Upper lobe of left lung (tissue), 6 donors: Measurements from ENCODE around the gene SYN1. TPM values are rescaled to one million over a fixed set of nuclear protein-coding genes. Genes with fewer than 3 reads are reported as not detected.

ENCODE experiments used
- ATAC-seq, 2 donors: fragments of 200-7000 bp; cut with Tn5 transposase; one replicate each; pipeline ENCODE4 v1.9.1; 2022; ENCODE audit warnings: mild to moderate bottlenecking in 2 of 2, moderate library complexity in 2 of 2; ENCODE audit not compliant: low FRiP score in 2 of 2
- DNase-seq, 2 donors: peaks; one replicate each; pipeline ENCODE4 v3.0.0-alpha.2; 2019 to 2020
- H3K27ac ChIP-seq, 4 donors: fragments of 200-600 bp; sonication (generic); one replicate each; pipeline ENCODE4 v1.5.1; 2016 to 2019
- H3K27me3 ChIP-seq, 4 donors: fragments of 200-600 bp; sonication (generic); one replicate each; pipeline ENCODE4 v1.5.1; 2017 to 2019
- H3K36me3 ChIP-seq, 4 donors: fragments of 200-600 bp; sonication (generic); one replicate each; pipeline ENCODE4 v1.5.1; 2016 to 2019
- H3K4me1 ChIP-seq, 4 donors: fragments of 200-600 bp; sonication (generic); one replicate each; pipeline ENCODE4 v1.5.1; 2018 to 2019
- H3K4me3 ChIP-seq, 4 donors: fragments of 200-600 bp; sonication (generic); one replicate each; pipeline ENCODE4 v1.5.1; 2017 to 2019; ENCODE audit warnings: mild to moderate bottlenecking in 2 of 4, moderate library complexity in 1 of 4
- H3K9me3 ChIP-seq, 4 donors: fragments of 200-600 bp; sonication (generic); one replicate each; pipeline ENCODE4 v1.5.1; 2018 to 2019
- CTCF ChIP-seq, 6 experiments: fragments of 450-650 bp in 4 of 6; fragments of 200-600 bp in 2 of 6; sonication (generic) in 2 of 6; IDR thresholded peaks; one replicate each; pipeline ENCODE4 v1.5.1; 2016 to 2019; ENCODE audit warnings: antibody characterized with exemption in 6 of 6
- EP300 ChIP-seq, 4 donors: sonication (generic); formaldehyde crosslinking; IDR thresholded peaks; one replicate each; pipeline ENCODE4 v1.5.1; 2017; ENCODE audit warnings: antibody characterized with exemption in 4 of 4, control low read depth in 2 of 4
- POLR2A ChIP-seq, 4 donors: fragments of 450-650 bp; IDR thresholded peaks; one replicate each; pipeline ENCODE4 v1.5.1; 2016 to 2017; ENCODE audit warnings: antibody characterized with exemption in 4 of 4, mild to moderate bottlenecking in 2 of 4
- POLR2AphosphoS5 ChIP-seq, 2 donors: sonication (generic); formaldehyde crosslinking; IDR thresholded peaks; one replicate each; pipeline ENCODE4 v1.5.1; 2017; ENCODE audit warnings: antibody characterized with exemption in 2 of 2
- WGBS, 2 donors: methylation state at CpG; one replicate each; pipeline ENCODE4 v1.1.5; 2017 to 2018; 5-methylcytosine and 5-hydroxymethylcytosine counted together
- total RNA-seq, 6 donors: library from RNA; depleted of rRNA in 4 of 6; stranded (reverse); fragments of >200 nt in 4 of 6; gene quantifications; one replicate each; pipeline versions ENCODE4 v1.1.0 to v1.2.1, GENCODE V29; 2016 to 2021
- donor health status: DM: no; HTN: no; CAD: no; lungs with moderate emphysema.
- donor health status: DM: no; HTN: yes; CAD: no; lungs with severe emphysema.

Gene SYN1
- total RNA-seq, 6 donors from 2014 or later = 0.20 to 11.5 (median 0.56) TPM

GRCh38 chrX:47564438-47565085 lies 55.1 kb downstream of the SYN1 start:
- Histone ChIP-seq H3K4me3 (no peak overlapping the region), H3K4me1 (peaks cover 5 to 13% (median 12%) of the 10 kb centered on the region in 4 donors), H3K27ac (no peak overlapping the region), H3K9me3 (no peaks in the 10 kb centered on the region), H3K27me3 (no peaks in the 10 kb centered on the region), H3K36me3 (peaks cover 0 to 63% (median 29%) of the 10 kb centered on the region in 4 donors)
- TF ChIP-seq POLR2AphosphoS5 (IDR thresholded peaks at IDR 0.05) (no peak), EP300 (IDR thresholded peaks at IDR 0.05) (no peak), POLR2A (IDR thresholded peaks at IDR 0.05) (no peak), CTCF (IDR thresholded peaks at IDR 0.05) (no peak)
- 81 to 84% methylated on average over 3 to 12 of the region's 12 CpGs for WGBS, 2 donors
- DNase-seq (no peak), ATAC-seq (no peak)

- ATAC-seq (no peak), DNase-seq (no peak)
- no peaks in the 10 kb centered on the region for H3K9me3 ChIP-seq
- H3K36me3 ChIP-seq = peaks cover 0 to 56% (median 26%) of the 10 kb centered on the region in 4 donors
- WGBS, 2 donors = 80 to 87% methylated on average over 8 of the region's 8 CpGs
- H3K27me3 ChIP-seq = no peaks in the 10 kb centered on the region
- H3K4me3 ChIP-seq = no peak overlapping the region
- TF ChIP-seq EP300 (IDR thresholded peaks at IDR 0.05) (no peak), POLR2A (IDR thresholded peaks at IDR 0.05) (no peak)
- H3K4me1 ChIP-seq = peaks cover 5 to 13% (median 12%) of the 10 kb centered on the region in 4 donors
- H3K27ac ChIP-seq = no peak overlapping the region
These were observed 55.8 kb downstream of the SYN1 start for GRCh38 chrX:47563801-47564315.

- H3K9me3 ChIP-seq = no peaks in the 10 kb centered on the region
- no peaks in the 10 kb centered on the region for H3K27me3 ChIP-seq
- WGBS, 2 donors = 80 to 92% methylated on average over 11 to 13 of the region's 13 CpGs
- no peak overlapping the region for H3K27ac ChIP-seq
- no peak for DNase-seq
- H3K4me3 ChIP-seq = no peak overlapping the region
- peaks cover 0 to 45% (median 20%) of the 10 kb centered on the region in 4 donors for H3K36me3 ChIP-seq
- TF ChIP-seq CTCF (IDR thresholded peaks at IDR 0.05) (peak in 5 of 6 experiments; percentile 7 to 38 (median 27)), POLR2A (IDR thresholded peaks at IDR 0.05) (no peak), POLR2AphosphoS5 (IDR thresholded peaks at IDR 0.05) (no peak), EP300 (IDR thresholded peaks at IDR 0.05) (no peak)
- no peak for ATAC-seq
- peaks cover 5 to 13% (median 12%) of the 10 kb centered on the region in 4 donors for H3K4me1 ChIP-seq
These were observed 56.9 kb downstream of the SYN1 start for GRCh38 chrX:47562615-47563243.

GRCh38 chrX:47561659-47562151 lies 58.0 kb downstream of the SYN1 start:
- DNase-seq (no peak), ATAC-seq (no peak)
- WGBS, 2 donors = 8 to 44% methylated on average over 9 of the region's 9 CpGs
- peaks cover 5 to 13% (median 12%) of the 10 kb centered on the region in 4 donors for H3K4me1 ChIP-seq
- peak overlapping the region; percentile 32 to 69 (median 56) for H3K4me3 ChIP-seq
- no peak for TF ChIP-seq CTCF (IDR thresholded peaks at IDR 0.05)
- TF ChIP-seq EP300 (IDR thresholded peaks at IDR 0.05) = no peak
- TF ChIP-seq POLR2A (IDR thresholded peaks at IDR 0.05) = no peak
- TF ChIP-seq POLR2AphosphoS5 (IDR thresholded peaks at IDR 0.05) = no peak
- no peaks in the 10 kb centered on the region for H3K27me3 ChIP-seq
- peaks cover 0 to 35% (median 16%) of the 10 kb centered on the region in 4 donors for H3K36me3 ChIP-seq
- H3K27ac ChIP-seq = peak overlapping the region; percentile 91 to 97 (median 96)
- H3K9me3 ChIP-seq = no peaks in the 10 kb centered on the region
